ENCODE data around the gene COPB1.
"Not testable (repeated sequence)": the region's sequence is repeated elsewhere in the genome, so short reads cannot be mapped to it uniquely, and the experiment has no call there.

COPB1 gene, protein sequence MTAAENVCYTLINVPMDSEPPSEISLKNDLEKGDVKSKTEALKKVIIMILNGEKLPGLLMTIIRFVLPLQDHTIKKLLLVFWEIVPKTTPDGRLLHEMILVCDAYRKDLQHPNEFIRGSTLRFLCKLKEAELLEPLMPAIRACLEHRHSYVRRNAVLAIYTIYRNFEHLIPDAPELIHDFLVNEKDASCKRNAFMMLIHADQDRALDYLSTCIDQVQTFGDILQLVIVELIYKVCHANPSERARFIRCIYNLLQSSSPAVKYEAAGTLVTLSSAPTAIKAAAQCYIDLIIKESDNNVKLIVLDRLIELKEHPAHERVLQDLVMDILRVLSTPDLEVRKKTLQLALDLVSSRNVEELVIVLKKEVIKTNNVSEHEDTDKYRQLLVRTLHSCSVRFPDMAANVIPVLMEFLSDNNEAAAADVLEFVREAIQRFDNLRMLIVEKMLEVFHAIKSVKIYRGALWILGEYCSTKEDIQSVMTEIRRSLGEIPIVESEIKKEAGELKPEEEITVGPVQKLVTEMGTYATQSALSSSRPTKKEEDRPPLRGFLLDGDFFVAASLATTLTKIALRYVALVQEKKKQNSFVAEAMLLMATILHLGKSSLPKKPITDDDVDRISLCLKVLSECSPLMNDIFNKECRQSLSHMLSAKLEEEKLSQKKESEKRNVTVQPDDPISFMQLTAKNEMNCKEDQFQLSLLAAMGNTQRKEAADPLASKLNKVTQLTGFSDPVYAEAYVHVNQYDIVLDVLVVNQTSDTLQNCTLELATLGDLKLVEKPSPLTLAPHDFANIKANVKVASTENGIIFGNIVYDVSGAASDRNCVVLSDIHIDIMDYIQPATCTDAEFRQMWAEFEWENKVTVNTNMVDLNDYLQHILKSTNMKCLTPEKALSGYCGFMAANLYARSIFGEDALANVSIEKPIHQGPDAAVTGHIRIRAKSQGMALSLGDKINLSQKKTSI

DNA sequence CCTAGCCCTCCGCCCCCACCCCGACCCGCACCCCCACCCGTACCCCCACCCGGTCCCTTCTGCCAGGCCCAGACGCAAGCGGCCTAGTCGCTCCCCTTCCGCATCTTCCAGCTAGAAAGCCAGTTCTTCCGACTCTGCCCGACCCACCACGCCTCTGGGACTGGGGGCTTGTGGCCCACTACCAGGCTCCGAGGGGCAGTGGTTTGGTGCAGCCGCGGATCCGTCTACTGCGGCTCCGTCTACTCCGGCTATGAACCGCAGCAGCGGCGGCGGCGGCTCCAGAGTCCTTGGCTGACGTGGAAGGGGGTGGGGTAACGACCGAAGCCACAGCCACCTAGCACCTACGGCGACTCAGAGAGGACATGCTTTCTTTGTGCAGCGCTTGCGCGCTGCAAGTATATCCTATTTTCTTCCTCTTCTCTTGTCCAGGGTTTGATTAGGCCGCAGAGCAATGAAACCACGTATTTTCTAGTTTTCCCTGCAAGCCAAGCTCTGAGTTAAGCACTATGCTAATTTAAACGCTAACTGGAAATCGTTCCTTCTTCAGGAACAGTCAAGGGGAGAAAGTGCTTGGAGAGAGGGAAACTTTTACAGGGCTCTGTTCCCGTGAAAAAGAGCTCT is at the start of gene COPB1:
TSS of gene COPB1 (minus strand) at position 252 of the 621 bp plus-strand sequence. CDS start 883 bp downstream, outside the sequence.
- peak; percentile 62 for DNase-seq

DNA sequence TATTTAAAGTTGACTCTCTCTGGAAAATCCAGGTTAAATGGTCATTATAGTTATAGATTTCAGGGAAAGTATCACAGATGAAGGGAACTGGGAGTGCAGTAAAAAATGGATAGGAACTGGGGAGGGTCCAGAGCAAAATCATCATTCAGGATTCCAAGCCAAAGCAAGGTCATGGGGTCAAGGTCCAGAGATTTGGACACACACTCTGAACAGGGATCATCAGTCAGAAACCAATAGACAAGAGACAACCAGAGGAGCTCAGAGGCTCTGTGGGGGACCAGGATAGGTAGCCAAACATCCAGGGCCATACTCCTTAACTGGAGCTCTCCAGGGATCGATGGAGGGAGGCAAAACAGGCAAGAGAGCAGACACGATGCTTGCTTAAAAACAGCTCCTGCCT is 47.8 kb upstream of the COPB1 start:
- DNase-seq = no peak

DNA sequence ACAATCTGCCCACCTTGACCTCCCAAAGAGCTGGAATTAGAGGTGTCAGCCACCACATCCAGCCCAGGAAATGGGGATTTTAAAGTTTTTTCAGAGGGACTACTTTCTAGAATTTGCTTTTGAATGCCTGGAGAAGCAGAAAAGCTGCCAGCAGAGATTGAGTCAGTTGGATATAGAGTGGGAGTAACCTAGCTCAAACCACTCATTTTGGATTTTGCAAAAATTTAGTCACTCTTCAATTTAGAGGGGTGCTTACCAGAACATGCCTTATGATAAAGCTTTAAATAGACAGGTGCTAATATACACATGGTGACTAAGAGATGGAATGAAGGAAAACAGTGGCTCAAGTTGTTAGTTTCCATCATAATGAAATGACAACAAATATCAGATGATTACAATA is 47.1 kb upstream of the COPB1 start:
- no peak for DNase-seq

DNA sequence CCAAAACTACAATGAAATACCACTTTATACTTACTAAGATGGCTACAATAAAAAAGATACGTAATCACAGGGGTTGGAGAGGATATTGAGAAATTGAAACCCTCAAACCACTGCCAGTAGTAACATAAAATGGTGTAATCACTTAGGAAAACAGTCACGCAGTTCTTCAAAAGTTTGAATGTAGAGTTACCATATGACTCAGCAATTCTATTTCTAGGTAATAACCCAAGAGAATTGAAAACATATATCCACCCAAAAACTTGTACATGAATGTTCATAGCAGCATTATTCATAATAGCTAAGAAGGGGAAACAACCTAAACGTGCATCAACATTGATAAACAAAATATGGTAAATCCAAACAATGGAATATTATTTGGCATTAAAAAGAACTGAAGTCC is 45.0 kb upstream of the COPB1 start:
- peak; percentile 91 for DNase-seq

DNA sequence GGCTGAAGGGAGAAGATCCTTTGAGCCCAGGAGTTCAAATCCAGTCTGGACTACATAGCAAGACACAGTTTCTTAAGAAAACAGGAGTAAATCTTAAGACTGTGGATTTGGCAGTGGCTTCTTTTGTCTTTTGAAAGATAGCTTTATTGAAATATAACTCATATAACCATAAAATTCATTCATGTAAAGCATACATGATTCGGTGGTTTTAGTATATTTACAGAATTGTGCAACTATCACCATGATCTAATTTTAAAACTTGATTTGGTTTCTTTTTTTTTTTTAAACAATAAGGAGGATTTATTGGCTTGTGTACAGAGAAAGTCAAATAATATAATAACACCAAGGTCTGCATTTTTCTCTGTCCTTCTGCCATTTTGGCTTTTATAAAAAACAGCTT is 43.6 kb upstream of the COPB1 start:
- DNase-seq = no peak

DNA sequence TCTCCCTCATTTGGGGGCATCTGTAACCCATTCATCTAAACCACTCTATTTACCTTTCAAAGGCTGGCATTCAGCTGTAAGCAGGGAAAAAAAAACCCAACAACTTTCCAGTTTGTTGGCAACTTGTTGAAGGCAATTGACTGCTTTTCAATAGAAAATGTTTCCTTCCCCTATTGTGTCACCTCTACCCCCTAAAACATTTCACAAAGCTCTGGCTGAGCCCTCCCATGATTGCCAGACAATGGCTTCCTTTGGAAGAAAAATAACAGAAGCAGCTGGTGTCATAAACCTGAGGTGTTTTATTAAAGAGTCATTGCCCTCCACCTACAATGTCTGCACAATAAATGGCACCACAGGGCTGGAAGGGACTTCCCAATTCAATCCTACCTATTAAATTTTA is 42.7 kb upstream of the COPB1 start:
- no peak for DNase-seq

DNA sequence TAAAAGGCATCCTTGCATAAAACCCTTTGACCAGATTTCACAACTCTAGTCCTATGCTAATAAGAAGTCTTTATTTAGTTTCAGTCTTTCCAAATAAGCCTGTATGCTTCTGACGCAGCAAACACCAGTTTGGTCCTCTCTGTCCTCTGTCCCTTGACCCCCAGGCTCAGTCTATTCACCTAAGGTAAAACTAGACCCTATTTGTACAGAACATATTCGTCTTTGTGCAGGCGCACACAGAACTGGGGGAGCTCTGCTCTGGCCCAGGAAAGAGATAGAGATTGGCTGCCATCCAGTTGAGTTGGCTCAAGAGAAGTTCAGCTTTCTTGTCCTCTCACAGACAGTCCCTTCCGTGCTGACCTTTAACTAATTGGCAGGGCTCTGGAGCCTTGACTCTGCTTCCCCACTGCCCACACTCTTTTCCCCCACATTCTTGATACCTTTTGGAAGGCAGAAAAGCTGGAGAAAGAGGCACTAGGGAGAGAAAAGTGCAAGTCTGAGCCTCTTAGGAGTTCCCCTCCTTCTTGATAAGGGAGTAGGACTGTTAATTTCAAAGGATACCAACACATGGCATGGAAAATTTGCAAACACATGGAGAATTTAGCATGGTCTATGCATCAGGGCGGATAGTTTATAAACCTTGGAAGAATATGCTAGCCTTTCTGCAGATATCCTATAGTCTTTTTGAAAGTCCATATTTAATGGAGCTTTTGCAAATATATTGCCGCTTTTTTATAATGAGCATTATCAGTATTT is 41.8 kb upstream of the COPB1 start:
- DNase-seq = no peak

DNA sequence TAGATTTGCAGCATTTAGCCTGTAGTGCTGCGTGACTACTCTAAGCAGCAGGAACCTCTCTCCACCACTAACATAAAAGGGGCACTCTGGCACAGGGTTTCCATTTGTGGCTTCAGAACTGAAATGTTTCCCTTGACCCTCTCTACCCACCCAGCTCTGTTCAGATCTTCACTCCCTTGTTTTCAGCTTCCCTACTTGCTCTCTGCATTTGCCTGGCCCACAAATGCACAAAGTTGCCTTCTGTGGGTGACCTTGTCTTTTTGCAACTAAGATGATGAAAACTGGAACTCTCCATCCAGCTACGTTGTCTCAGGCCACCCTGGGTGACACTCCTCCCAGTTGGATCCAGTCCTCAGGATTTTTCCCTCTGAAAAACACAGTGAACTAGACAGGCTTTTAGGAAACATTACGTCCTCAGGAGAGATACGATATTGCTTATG is 40.4 kb upstream of the COPB1 start:
- DNase-seq = no peak

DNA sequence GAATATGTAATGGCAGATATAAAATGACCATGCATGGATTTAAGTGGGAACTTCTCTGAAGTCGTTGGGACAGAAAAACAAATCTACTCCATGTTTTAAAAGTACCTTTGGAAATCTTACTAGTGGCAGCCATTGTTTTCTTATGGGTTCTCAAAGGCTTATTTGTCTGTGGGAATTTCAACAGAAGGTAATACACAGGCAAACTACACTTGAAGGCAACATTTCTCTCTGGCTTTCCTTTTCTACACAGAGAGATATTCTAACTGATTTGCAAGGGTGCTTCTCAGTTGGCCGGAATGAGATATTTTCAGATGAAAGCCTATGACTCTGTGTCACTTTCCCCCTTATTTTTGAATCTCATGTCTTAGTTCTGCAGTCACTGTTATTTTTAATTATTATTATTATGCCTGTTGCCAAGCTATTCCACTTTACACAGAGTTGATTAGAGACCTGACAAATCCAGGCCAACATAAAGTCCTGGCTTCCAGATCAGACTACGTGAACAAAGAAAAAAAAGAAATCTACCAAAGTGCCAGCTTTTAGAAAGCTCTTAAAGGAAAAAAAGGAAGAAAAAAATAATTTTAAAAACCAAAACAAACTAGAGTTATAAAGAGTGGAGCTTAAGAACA is 39.4 kb upstream of the COPB1 start:
- DNase-seq = no peak

DNA sequence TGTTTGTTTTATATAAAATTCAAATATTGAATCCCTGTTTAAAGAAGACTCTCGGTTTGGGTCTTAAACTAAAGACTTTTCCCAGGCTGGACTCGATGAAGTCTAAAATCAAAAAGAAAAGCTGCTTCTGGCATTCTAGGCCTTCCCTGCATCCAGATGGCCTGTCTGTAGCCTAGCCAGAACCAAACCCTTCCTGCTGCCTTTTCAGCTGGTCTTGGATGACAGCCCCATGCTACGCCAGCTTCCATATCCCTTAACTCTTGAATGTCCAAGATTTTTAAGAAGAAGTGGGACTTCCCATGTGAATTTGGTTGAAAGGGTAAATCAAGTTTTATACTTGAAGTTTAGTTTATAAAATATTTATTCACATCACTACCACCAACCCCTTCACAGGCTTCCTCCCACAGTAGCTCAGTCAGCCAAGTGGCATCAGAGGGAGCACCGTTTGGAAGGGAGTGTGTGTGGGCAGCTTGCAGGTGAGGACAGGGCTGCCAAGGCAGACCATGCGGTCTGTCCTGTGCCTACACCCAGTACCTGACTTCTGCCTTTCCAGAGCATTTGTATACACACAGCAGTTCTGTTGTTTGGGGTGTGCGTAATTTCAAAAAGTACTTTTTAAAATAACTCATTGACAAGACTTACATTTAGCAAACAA is 38.8 kb upstream of the COPB1 start:
- no peak for DNase-seq

DNA sequence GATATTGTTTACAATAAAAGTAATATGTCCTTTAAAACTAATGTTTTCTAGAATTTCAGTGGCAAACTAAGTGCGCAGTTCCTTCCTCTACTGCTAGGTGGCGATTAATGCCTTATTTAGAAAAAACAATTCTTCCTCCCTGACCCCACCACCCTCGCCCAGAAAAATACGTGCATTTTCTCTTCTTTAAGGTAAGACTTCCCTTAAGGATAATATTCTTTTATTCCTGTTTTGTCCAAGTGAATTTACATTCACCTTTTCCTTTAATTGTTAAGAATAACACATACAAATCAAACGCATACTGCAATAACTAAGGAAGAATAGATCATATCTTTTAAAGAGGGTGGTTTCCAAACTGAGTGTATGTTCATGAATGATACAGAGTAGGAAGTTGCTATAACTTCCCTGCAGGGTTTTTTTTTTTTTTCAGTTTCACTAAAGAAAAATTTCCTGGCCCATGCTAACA is 37.6 kb upstream of the COPB1 start:
- DNase-seq = no peak

DNA sequence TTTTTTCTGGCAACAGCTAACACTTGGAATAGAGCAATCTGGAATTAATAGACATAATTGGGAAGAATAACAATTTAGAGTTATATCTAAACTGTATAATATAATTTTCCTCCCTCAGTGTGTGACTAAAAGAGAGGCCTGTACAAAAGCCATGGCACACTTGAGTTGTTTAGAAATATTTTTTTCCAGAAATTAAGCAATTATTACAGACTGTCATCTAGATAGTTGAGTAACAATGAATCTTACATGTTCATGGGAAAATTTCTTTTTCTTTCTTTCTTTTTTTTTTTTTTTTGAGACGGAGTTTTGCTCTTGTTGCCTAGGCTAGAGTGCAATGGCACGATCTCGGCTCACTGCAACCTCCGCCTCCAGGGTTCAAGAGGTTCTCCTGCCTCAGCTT is 35.6 kb upstream of the COPB1 start:
- not testable (repeated sequence) for DNase-seq

DNA sequence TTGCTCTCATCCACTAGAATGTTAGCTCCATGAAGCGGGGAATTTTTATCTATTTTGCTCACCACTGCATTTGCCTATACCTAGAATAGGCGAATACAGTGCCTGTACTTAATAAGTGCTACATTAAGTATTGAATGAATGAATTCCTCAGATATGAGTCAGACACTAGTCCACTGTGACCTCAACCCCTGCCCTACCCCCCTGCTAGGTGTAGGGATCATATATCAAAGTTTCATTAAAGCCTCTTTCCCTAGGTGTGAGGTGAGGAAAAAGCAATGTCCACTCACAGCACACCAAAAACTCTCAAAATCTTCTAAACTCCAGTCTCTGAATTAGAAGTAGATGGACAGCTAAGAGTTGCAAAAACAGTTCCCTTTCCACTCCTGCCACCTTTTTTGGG is 30.3 kb upstream of the COPB1 start:
- DNase-seq = no peak

DNA sequence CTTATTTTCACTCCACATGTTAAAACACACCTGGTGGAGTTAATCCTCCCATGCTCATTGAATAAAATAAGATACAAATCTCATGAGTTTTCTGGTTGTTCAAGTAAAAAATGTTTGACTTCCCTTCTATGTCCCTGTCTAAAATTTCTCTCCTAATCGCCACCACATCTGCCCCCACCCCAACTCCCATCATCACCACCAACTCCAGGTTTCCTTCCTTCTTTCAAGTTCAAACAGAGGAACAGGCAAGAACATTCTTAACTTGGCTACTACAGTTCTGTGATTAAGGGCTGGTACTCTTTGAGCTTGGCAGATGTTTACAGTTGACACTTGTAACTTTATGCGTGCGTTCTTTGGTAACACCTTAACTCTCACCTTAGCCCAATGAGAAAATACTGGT is 29.7 kb upstream of the COPB1 start:
- no peak for DNase-seq

DNA sequence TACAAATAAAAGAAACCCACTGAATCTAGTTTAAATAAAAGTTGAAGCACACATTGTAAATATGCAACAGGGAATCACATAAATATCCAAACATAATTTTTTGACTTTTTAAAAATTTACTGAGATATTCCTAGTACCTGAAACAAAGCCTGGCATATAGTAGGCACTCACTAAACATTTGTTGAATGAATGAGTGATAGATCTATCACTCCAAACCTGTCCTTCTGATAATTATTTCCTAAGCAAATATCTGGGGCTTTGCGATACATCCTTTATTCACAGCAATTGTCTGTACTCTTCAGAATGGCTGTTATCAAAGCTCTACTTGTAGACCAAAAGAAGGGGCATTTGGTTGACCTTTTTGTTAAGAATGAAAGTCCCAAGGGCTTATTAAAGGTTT is 23.2 kb upstream of the COPB1 start:
- no peak for DNase-seq

DNA sequence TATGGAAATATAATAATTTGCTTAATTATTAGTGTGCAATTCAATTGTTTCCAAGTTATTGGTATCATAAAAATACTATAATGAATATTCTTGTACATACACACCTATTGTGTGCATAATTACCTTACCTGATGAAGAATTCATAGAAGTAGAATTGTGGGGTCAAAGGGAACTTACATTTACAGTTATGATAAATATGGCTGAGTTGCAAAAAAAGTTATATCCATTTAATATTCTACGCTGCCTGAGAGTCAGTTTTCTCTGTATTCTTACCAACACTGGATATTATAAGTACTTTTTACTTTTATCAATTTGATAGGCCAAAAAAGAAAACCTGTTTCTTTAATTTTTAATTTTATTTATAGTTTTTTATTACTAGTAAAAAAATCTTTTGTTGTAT is 22.6 kb upstream of the COPB1 start:
- DNase-seq = no peak

DNA sequence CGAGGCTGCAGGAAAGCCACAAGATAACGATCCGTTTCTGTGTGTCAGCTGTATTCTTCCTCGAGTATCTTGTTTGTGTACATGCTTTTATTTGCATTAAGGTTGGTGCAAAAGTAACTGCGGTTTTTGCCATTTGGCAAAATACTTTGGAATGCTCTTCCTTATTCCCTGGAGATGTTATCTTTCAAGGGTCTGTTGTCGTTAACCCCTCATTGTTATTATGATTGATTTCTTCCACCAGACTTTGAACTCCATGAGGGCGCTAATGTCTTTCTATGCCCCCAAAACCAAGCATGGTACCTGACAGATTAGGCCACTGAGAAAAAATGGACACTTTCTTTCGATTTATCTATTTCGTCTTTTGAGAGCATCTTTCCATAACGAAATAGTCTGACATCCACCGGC is 21.1 kb upstream of the COPB1 start:
- no peak for DNase-seq

DNA sequence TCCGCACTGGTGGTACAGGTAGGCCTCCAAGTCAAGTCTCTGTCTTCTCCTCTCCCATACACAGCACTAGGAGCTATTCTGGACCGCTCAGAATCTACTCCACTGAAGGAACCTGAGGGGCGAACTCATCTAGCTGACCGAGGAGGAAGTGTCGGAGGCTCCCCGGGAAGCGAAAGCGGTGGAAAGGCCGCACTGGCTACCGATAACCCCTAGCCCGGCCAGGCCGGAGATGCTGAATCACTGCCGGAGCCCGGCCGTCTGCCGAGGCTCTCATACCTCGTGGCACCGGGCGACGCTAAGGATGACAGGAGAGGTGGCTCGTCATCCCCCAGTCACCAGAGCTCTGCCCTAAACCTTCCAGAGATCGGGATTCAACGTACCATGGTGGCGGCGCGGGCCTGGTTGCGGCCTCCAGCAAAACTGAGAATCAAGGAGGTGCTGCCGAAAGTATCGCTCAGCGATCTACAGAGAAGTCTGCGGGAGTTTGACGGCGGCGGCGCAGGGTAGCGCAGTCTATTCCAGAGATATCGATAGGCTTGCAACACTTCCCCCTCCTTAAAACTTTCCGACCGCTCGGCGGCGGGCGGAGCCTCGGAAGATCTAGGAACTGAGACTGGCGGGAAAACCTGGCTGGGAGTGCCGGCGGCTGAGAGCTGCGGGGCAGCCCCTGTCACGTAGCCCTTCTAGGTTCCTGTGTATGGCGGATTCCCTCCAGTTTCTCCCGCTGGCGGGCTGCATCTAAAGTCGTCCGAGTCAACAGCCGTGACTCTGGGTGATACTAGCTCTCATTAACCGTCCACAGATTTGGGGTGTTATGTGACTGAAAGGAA is 20.5 kb upstream of the COPB1 start, which contains the start of gene PSMA1:
TSS of gene PSMA1 (minus strand) at position 470 of the 830 bp plus-strand sequence. CDS start at position 383, 87 bp downstream.
- peak; percentile 92 for DNase-seq

DNA sequence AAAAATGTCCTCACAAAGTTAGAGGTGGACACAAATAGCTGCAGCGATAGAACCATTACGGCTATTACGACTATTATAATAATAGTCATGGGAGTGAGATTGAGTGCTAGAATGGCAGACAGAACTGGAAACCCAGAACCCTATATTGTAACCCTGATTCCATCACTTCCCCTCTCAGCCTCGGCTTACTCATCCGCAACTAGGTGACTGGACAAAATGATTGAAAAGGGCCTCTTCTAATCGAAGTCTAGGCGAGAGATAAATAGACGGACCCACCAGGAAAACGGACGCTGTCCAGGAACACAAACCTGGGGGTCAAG is 19.9 kb upstream of the COPB1 start:
- no peak for DNase-seq

DNA sequence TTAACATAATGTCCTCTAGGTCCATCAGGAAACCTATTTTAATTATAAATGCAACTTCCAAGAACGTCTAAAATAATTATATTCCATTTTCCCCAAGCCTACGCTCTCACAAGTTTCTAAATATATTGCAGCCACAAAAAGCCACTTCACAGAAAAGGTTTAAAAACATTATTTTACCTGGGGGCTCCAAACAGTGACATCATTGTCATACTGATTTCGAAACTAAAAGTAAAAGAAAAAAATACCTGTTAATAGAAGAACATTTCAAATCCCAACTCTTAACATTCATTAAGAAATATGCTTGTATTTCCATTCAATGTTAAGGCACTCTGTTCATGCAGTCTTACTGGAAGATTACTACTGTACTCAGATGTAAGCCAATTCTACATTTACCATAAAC is 19.2 kb upstream of the COPB1 start:
- no peak for DNase-seq

DNA sequence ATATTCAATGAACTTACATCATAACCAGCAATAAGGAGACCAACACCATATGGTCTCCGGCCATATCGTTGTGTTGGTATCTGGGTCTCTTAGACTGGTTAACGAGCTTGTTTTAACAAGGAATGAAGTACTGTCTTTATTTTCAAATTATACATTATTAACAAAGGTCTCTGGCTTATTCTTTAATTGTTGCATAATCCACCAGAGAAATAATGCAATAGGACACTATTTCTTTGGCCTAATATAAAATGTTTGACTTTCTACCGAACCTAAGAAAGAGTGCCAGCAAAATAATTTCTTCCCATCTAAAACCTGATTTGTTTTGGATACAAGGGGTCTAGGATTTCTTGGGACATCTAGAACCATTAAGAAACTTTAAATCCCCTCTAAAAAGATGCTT is 14.2 kb upstream of the COPB1 start:
- DNase-seq = no peak

Data from SIG-M5 (cell line).